Smooth muscle cell (in vitro differentiated cells): ENCODE data around the gene PLP2. TPM values are rescaled to one million over a fixed set of nuclear protein-coding genes. Genes with fewer than 3 reads are reported as not detected.

Experiments
- DNase-seq: peaks from one replicate; lab custom pipeline; 2025; ENCODE audit not compliant: unreplicated experiment; lab: John Stamatoyannopoulos, UW
- H2AFZ ChIP-seq: fragments of 200-600 bp; sonication (generic); 2 replicates; pipeline ENCODE4 v1.6.0; 2016; ENCODE audit warnings: antibody characterized with exemption, low read depth, mild to moderate bottlenecking
- H3F3A ChIP-seq: fragments of 200-600 bp; sonication (generic); 2 replicates; pipeline ENCODE4 v1.6.0; 2017; ENCODE audit warnings: antibody characterized with exemption, low read depth
- H3K27ac ChIP-seq: fragments of 200-600 bp; sonication (generic); 2 replicates; pipeline ENCODE4 v1.5.1; 2016; ENCODE audit warnings: low read depth, mild to moderate bottlenecking
- H3K27me3 ChIP-seq: fragments of 200-600 bp; sonication (generic); 2 replicates; pipeline ENCODE4 v1.6.1; 2016; ENCODE audit warnings: low read depth, mild to moderate bottlenecking
- H3K36me3 ChIP-seq: fragments of 200-600 bp; sonication (generic); 2 replicates; pipeline ENCODE4 v1.5.1; 2016; ENCODE audit warnings: low read depth
- H3K4me1 ChIP-seq: fragments of 200-600 bp; sonication (generic); 2 replicates; pipeline ENCODE4 v1.5.1; 2016; ENCODE audit warnings: low read depth
- H3K4me2 ChIP-seq: fragments of 200-600 bp; sonication (generic); 2 replicates; pipeline ENCODE4 v1.6.0; 2016; ENCODE audit warnings: mild to moderate bottlenecking
- H3K4me3 ChIP-seq: fragments of 200-600 bp; sonication (generic); 2 replicates; pipeline ENCODE4 v1.5.1; 2016; ENCODE audit warnings: mild to moderate bottlenecking
- H3K79me2 ChIP-seq: fragments of 200-600 bp; sonication (generic); 2 replicates; pipeline ENCODE4 v1.6.0; 2016; ENCODE audit warnings: low read depth, mild to moderate bottlenecking
- H3K9ac ChIP-seq: fragments of 200-600 bp; sonication (generic); 2 replicates; pipeline ENCODE4 v1.6.0; 2016; ENCODE audit warnings: low read depth
- H3K9me3 ChIP-seq: fragments of 200-600 bp; sonication (generic); replicated peaks from 2 replicates; pipeline ENCODE4 v1.5.1; 2016; ENCODE audit warnings: low read depth
- H4K20me1 ChIP-seq: fragments of 200-600 bp; sonication (generic); 2 replicates; pipeline ENCODE4 v1.6.0; 2016; ENCODE audit warnings: low read depth
- CTCF ChIP-seq: fragments of 200-600 bp; sonication (generic); IDR thresholded peaks from 2 replicates; pipeline ENCODE4 v1.5.1; 2017; ENCODE audit warnings: borderline replicate concordance, mild to moderate bottlenecking, antibody characterized with exemption; ENCODE audit not compliant: insufficient read depth, poor library complexity, severe bottlenecking
- WGBS: methylation state at CpG from one replicate; pipeline ENCODE4 v1.1.7; 2016; ENCODE audit warnings: low lambda C conversion rate; 5-methylcytosine and 5-hydroxymethylcytosine counted together
- polyA plus RNA-seq: library from polyadenylated mRNA; unstranded; fragments of >200 nt; fragmentation: Nextera tagmentation; extraction: Ambion mirVana; gene quantifications from 2 replicates; pipeline ENCODE4 v1.2.1, GENCODE V29; 2016
- total RNA-seq: library from RNA; depleted of rRNA; stranded (reverse); fragments of >200 nt; gene quantifications from 2 replicates; pipeline ENCODE4 v1.2.3, GENCODE V29; 2014

PLP2 gene
- total and polyA plus RNA-seq, 2 experiments from 2014 or later = 190 to 237 TPM

DNA sequence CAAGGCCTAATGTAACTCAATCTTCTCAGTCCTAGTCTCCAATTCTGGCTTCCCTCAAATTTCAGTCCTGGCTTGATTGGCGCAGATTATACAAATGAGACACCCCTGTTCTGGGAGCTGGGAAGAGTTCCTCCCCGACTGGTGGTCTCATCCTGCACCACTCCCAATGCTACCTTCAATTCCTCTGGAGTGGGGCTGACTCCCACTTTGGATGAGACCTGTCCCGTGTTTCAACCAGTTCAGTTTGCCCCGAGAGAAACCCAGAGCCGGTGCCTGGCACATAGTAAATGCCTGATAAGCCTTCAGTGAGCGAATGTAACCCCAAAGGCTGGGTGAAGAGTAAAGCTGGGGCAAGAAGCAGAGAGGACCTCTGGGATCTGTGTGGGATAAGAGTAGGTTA lies 32.3 kb downstream of the PLP2 start:
- TF ChIP-seq CTCF = no peak
- Histone ChIP-seq H3K4me1 (no peaks in the 10 kb centered on the region), H3K79me2 (no peaks in the 10 kb centered on the region), H3F3A (no peaks in the 10 kb centered on the region), H4K20me1 (no peaks in the 10 kb centered on the region), H3K4me2 (no peak overlapping the region), H3K27me3 (no peaks in the 10 kb centered on the region), H2AFZ (no peak overlapping the region), H3K27ac (no peak overlapping the region), H3K36me3 (no peaks in the 10 kb centered on the region), H3K4me3 (no peak overlapping the region), H3K9ac (no peak overlapping the region), H3K9me3 (no peaks in the 10 kb centered on the region)
- WGBS = 83% methylated on average over 6 of the region's 6 CpGs
- DNase-seq = no peak

DNA sequence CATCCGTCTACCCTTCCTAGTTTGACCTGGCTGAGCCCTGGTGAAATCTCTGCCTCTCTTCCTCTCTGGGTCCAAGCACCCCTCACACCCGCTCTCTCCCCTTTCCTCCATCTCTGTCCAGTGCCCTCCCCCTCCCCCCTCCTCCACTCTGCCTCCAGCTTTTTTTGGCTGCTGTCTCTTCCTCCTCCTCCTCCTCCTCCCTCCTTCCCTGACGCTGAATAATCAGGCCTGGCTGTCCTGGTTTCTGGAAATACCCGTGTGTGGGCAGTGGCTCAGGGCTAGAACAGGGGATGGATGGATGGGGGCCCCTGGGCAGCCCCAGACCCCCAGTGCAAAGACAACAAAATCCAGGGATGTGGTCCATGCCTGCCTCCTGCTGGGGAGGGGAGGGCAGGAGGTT lies 33.0 kb downstream of the PLP2 start:
- no peaks in the 10 kb centered on the region for H3K4me1 ChIP-seq
- no peak overlapping the region for H2AFZ ChIP-seq
- no peak for DNase-seq
- no peak for TF ChIP-seq CTCF
- H3K27me3 ChIP-seq = no peaks in the 10 kb centered on the region
- H3K27ac ChIP-seq = no peak overlapping the region
- no peak overlapping the region for H3K4me2 ChIP-seq
- H3K79me2 ChIP-seq = no peaks in the 10 kb centered on the region
- H4K20me1 ChIP-seq = no peaks in the 10 kb centered on the region
- WGBS = 31% methylated on average over 3 of the region's 4 CpGs
- no peak overlapping the region for H3K9ac ChIP-seq
- H3F3A ChIP-seq = no peaks in the 10 kb centered on the region
- H3K4me3 ChIP-seq = no peak overlapping the region
- no peaks in the 10 kb centered on the region for H3K36me3 ChIP-seq
- H3K9me3 ChIP-seq = no peaks in the 10 kb centered on the region

DNA sequence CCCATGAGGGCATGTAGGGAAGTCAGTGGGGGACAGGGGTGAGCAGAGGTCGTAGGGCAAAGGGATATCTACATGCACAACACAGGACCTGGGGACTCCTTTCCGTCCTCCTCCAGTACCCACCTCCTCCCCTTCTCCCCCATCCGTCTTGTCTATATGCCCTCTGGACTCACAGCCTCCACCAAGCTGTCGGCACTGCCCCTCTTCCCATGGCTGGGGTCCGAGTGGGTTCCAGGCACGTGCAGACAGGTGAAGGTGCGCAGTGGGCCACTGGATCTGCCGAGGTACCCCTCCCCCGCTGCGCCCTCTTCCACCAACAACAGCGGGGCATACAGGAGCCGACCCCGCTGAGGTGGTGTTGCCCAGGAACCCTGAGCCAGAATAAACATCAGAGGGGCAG lies 33.7 kb downstream of the PLP2 start:
- Histone ChIP-seq H3K4me2 (no peak overlapping the region), H2AFZ (no peak overlapping the region), H4K20me1 (no peaks in the 10 kb centered on the region), H3K79me2 (no peaks in the 10 kb centered on the region), H3K4me1 (no peaks in the 10 kb centered on the region), H3K4me3 (no peak overlapping the region), H3K9ac (no peak overlapping the region), H3K27ac (no peak overlapping the region), H3K27me3 (no peaks in the 10 kb centered on the region), H3F3A (no peaks in the 10 kb centered on the region), H3K36me3 (no peaks in the 10 kb centered on the region), H3K9me3 (no peaks in the 10 kb centered on the region)
- DNase-seq = no peak
- 87% methylated on average over 12 of the region's 13 CpGs for WGBS
- TF ChIP-seq CTCF = no peak

DNA sequence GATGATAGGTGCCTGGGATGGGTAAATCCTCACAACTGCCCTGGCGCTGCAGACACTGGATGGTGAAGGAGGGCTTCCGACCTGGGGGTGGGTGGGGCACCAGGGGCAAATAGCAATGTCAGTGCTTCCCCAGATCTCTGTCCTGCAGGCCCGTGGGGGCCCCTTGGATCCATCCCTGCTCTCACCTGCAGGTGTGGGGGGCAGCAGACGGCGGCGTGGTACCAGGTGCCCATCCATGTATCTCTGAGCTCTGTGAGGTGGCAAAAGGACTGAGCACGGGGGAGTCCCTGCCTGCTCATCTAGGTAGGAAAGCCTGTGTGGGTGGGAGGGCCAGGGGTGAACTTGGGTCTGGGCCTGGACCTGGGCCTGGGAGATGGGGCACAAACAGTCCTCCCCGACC lies 34.8 kb downstream of the PLP2 start:
- Histone ChIP-seq H3K27ac (no peak overlapping the region), H3F3A (no peaks in the 10 kb centered on the region), H3K27me3 (no peaks in the 10 kb centered on the region), H3K79me2 (no peaks in the 10 kb centered on the region), H3K4me2 (no peak overlapping the region), H3K4me3 (no peak overlapping the region), H4K20me1 (no peaks in the 10 kb centered on the region), H3K4me1 (no peaks in the 10 kb centered on the region), H3K9me3 (no peaks in the 10 kb centered on the region), H3K9ac (no peak overlapping the region), H2AFZ (no peak overlapping the region), H3K36me3 (no peaks in the 10 kb centered on the region)
- no peak for TF ChIP-seq CTCF
- 90% methylated on average over 7 of the region's 8 CpGs for WGBS
- no peak for DNase-seq
